GM23338 (cell line): ENCODE measurements around the gene TAF4.
"Not testable (repeated sequence)": the region's sequence is repeated elsewhere in the genome, so short reads cannot be mapped to it uniquely, and the experiment has no call there.

Experiments used
- CREB1 ChIP-seq: fragments of 250-450 bp; sonication (Bioruptor Pico); IDR thresholded peaks from 2 replicates; pipeline ENCODE4 v1.5.0; 2020; ENCODE audit warnings: low read depth, mild to moderate bottlenecking, moderate library complexity
- CTCF ChIP-seq, 2 experiments: fragments of 200-600 bp in 1 of 2; sonication (generic) in 1 of 2; conservative IDR thresholded peaks; 2 replicates each; pipeline versions ENCODE4 v1.5.1 to v1.6.1; 2016 to 2017; ENCODE audit warnings: antibody characterized with exemption in 2 of 2, low read depth in 2 of 2, mild to moderate bottlenecking in 2 of 2, moderate library complexity in 1 of 2
- EZH2 ChIP-seq: fragments of 200-600 bp; sonication (generic); IDR thresholded peaks from one replicate; pipeline ENCODE4 v1.8.0; 2017; ENCODE audit warnings: antibody characterized with exemption, mild to moderate bottlenecking, low read depth; ENCODE audit not compliant: unreplicated experiment
- EZH2phosphoT487 ChIP-seq: fragments of 200-600 bp; sonication (generic); IDR thresholded peaks from one replicate; pipeline ENCODE4 v1.8.1; 2018; ENCODE audit warnings: antibody characterized with exemption; ENCODE audit not compliant: unreplicated experiment
- JUNB ChIP-seq: IDR thresholded peaks from one replicate; pipeline ENCODE4 v1.6.1; 2016; ENCODE audit warnings: antibody characterized with exemption; ENCODE audit not compliant: unreplicated experiment
- NANOG ChIP-seq: IDR thresholded peaks from 2 replicates; pipeline ENCODE4 v1.6.1; 2016; ENCODE audit warnings: antibody characterized with exemption, borderline replicate concordance
- ZNF331 ChIP-seq: fragments of 250-450 bp; sonication (Bioruptor Pico); IDR thresholded peaks from 2 replicates; pipeline ENCODE4 v1.5.0; 2020; ENCODE audit warnings: low read depth, mild to moderate bottlenecking, moderate library complexity

- not testable (repeated sequence) for TF ChIP-seq CTCF (conservative IDR thresholded peaks at IDR 0.05; ENCODE audit: low read depth in 2 of 2); CREB1; EZH2phosphoT487; EZH2; ZNF331; JUNB; NANOG
Measured at GRCh38 chr20:62071669-62072430, 6.2 kb upstream of the TAF4 start.
